HG02678 (cell line): ENCODE data around the gene RFPL1.
A peak's percentile ranks its signal among the peaks of the same experiment; 100 is the strongest.
"Not testable (repeated sequence)": the region's sequence is repeated elsewhere in the genome, so short reads cannot be mapped to it uniquely, and the experiment has no call there.

ENCODE experiments used
- ATAC-seq: cut with Tn5 transposase; IDR thresholded peaks from one replicate; pipeline ENCODE4 v1.9.1; 2021; ENCODE audit warnings: mild to moderate bottlenecking, moderate library complexity; ENCODE audit not compliant: unreplicated experiment

RFPL1 gene

DNA sequence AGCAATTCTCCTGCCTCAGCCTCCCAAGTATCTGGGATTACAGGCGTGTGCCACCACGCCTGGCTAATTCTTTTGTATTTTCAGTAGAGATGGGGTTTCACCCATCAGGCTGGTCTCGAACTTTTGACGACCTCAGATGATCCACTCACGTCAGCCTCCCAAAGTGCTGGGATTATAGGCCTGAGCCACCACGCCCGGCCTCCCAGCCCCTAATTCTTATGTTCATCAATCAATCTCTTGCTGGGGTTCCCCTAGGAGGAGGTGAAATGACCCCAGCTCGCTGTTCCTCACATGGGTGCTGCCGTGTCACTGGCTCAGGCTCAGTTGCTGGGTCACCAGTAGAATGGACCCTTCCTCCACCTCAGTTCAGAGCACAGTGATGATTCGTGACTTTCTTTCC, at the start of gene RFPL1:
TSS of gene RFPL1 (plus strand) at position 301 of the 400 bp plus-strand sequence.
- ATAC-seq: not testable (repeated sequence)

DNA sequence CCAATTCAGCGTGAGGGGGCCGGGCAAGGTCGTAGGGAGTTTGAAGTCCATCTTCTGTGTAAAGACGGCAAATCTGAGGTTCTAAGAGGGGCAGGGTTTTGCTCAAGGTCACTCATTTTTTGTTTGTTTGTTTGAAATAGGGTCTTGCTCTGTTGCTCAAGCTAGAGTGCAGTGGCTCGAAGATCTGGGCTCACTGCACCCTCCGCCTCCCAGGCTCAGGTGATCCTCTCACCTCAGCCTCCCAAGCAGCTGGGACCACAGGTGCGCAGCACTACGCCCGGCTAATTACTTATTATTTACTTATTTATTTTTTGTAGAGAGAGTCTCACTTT, 49.7 kb upstream of the RFPL1 start:
- no peak for ATAC-seq

DNA sequence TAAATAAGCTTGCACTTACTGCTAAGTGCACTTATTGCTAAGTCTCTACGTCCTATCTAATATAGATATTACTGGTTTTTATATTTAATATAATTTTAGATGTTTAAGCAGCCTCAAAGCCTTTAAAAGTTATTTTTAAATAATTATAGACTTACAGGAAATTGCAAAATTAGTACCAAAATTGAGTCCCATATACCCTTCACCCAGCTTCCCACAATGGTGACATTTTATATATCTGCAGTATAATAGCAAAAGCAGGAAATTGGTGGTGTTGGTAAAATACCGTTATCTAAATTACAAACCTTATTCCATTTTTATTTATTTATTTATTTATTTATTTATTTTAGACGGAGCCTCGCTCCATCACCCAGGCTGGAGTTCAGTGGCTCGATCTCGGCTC, 48.1 kb upstream of the RFPL1 start:
- no peak for ATAC-seq

DNA sequence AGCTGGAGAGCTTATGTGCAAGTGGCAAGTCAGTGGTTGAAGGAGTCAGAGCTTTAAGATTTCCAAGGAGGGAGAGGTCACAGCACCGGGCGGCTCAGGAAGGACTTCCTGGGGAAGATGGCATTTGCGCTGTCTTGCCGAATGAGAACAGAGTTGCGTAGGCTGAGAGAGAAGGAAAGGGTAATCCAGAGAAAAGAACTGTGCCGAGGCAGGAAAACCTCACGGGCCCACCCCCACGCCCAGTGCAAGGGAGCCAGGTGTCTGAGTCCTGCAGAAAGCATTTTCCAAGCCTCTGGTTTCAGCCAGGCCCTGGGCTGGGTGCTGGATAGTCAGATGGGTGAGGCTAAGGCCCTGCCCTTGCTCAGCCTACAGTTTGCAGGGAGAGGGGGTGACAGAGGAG, 46.8 kb upstream of the RFPL1 start:
- ATAC-seq: no peak

- ATAC-seq: no peak
These were observed 45.3 kb upstream of the RFPL1 start for GRCh38 chr22:29393019-29393608.

DNA sequence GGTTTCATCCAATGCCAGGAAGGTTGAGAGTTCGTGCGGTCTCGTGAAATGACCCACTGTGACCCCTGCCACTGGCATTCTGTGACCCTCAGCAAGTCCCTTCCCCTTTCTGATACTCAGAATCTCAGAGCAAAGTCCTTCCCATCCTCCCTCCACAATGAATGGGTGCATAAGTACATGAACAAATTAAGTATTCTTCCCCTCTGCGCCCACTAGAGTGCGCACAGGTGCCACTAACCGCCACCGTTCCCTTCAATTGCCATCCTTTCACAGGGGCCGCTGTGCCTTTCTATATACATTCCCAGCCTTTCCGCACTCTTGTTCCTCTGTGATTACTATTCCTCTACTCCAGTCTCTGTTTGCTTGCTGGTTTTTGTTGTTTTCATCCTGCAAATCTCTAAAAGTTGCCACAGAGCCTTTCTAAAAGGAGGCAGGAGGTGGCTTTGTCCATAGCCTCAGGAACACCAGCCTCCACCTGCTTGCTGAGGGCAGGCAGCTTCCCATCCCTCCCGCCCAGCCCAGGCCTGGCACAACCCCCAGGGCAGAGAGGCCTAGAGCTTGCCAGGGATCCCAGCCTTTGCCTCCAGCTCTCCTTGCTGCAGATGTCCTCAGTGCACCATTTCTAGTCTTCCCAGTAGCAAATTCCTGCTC, 43.3 kb upstream of the RFPL1 start:
- ATAC-seq: no peak

- no peak for ATAC-seq
These were observed 42.3 kb upstream of the RFPL1 start for GRCh38 chr22:29396126-29396525.

DNA sequence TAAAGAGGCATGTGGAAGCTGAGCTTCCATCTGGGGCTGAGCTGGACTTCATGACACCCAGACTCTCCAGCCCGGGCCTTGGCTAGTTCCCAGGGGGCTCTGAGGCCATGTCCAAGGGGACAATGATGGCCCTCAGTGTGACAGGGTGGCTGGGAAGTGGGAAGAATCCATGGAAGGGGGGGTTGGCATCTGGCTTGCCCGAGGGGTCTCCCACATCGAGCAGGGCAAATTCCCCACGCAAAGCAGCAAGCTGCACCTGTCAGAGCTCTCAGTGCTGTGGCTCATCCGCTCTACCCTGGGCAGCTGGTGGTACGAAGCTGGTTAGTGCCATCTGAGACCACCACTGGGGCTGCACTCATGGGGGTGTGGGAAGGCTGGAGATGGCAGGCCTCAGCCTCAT, 40.6 kb upstream of the RFPL1 start:
- no peak for ATAC-seq

- ATAC-seq: no peak
These were observed 37.8 kb upstream of the RFPL1 start for GRCh38 chr22:29400576-29400975.

GRCh38 chr22:29401538-29401937, 36.8 kb upstream of the RFPL1 start:
- not testable (repeated sequence) for ATAC-seq

- no peak for ATAC-seq
These were observed 29.4 kb upstream of the RFPL1 start for GRCh38 chr22:29408940-29409339.

- peak; percentile 61 for ATAC-seq
These were observed 26.7 kb upstream of the RFPL1 start for GRCh38 chr22:29411569-29412211.

DNA sequence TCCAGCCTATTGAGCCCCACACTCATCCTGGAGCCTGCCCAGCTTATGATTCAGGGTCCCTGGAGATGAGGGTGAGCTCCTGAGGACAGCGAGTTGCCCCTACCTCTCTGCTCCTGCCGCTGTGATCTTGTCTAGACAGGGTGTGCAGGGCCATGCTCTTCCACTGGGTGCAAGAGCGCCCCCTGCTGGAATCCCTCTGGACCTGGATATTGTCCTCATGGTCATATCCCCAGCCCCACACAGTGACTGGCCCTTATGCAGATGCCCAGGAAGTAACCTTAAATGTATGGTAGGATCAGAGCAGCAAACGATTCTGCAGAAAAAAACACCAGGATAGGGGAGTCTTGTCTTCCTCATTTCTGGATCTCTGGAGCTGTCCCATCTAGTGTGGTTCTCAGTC, 25.6 kb upstream of the RFPL1 start:
- ATAC-seq: not testable (repeated sequence)

- peak; percentile 52 for ATAC-seq
These were observed 23.3 kb upstream of the RFPL1 start for GRCh38 chr22:29414951-29415591.

- not testable (repeated sequence) for ATAC-seq
These were observed 19.7 kb upstream of the RFPL1 start for GRCh38 chr22:29418704-29419103.

GRCh38 chr22:29426476-29426875, 11.9 kb upstream of the RFPL1 start:
- no peak for ATAC-seq

DNA sequence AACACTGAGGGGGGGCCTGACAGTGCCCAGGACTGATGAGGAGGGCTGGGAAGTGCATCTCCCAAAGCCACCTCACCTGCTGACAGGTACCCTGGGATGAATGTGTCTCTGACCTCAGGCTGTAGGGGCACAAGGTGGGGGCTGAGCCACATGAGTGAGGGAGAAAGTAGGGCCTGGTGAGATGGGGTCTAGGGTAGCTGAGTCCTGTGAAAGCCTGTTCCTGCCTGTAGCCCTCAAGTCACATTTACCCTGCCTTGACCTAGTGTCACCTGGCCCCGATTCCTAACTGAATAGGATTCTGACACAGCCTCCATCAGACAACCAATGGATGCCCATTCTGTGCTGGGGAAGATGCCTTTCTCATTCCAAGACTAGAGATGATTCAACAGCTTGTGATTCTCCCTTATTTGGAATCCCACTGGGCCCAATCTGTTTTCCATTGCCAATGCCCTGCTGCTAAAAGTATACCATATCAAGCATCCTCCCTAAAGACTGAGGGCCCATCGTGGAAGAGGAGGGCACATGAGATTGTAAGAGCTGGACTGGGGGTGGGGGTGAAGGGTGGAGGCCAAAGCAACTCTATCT, 11.1 kb upstream of the RFPL1 start:
- no peak for ATAC-seq

DNA sequence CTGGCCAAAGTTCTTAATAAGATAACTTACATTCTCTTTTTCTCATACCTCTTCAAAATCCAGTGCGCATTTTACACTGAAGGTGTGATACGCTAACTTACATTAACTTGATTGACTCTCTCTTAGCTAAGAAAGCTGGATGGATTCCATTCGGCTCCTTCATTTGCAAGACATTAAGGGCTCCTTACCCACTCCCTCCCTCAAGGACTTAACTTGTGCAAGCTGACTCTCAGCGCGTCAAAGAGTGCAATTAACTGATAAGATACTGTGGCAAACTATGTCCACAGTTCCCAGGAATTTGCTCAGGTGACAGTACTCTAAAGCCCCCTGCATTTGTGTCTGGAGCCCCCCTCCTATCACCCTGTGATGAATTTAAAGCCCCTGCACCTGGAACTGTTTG, 6.4 kb upstream of the RFPL1 start:
- no peak for ATAC-seq

GRCh38 chr22:29433856-29434255, 4.5 kb upstream of the RFPL1 start:
- no peak for ATAC-seq

- no peak for ATAC-seq
These were observed 4.1 kb upstream of the RFPL1 start for GRCh38 chr22:29434288-29434687.

GRCh38 chr22:29435236-29436136, 2.9 kb upstream of the RFPL1 start:
- ATAC-seq: no peak
